ENCODE results near the gene IL10RA.

- TF ChIP-seq CTCF (IDR thresholded peaks at IDR 0.05 in 2 of 3, conservative IDR thresholded peaks at IDR 0.05 in 1 of 3; ENCODE audit: borderline replicate concordance in 1 of 3, insufficient read depth in 1 of 3, low read depth in 2 of 3, low read length in 2 of 3) = no peak
- TF ChIP-seq POLR2A (IDR thresholded peaks at IDR 0.05; ENCODE audit: borderline replicate concordance, extremely low read depth, insufficient read depth, insufficient read length) = no peak
These were observed 64.2 kb downstream of the IL10RA start for GRCh38 chr11:118050208-118050891.

All from HCT116 (cell line).